ENCODE measurements around the gene KRTAP10-7. TPM values are rescaled to one million over a fixed set of nuclear protein-coding genes. Genes with fewer than 3 reads are reported as not detected.
A peak's percentile ranks its signal among the peaks of the same experiment; 100 is the strongest.

The KRTAP10-7 gene
- total and polyA plus RNA-seq, 9 of the 15 experiments (the other 6 are each of a cell fraction or from before 2014, with no cell fraction given), result not detected

DNA sequence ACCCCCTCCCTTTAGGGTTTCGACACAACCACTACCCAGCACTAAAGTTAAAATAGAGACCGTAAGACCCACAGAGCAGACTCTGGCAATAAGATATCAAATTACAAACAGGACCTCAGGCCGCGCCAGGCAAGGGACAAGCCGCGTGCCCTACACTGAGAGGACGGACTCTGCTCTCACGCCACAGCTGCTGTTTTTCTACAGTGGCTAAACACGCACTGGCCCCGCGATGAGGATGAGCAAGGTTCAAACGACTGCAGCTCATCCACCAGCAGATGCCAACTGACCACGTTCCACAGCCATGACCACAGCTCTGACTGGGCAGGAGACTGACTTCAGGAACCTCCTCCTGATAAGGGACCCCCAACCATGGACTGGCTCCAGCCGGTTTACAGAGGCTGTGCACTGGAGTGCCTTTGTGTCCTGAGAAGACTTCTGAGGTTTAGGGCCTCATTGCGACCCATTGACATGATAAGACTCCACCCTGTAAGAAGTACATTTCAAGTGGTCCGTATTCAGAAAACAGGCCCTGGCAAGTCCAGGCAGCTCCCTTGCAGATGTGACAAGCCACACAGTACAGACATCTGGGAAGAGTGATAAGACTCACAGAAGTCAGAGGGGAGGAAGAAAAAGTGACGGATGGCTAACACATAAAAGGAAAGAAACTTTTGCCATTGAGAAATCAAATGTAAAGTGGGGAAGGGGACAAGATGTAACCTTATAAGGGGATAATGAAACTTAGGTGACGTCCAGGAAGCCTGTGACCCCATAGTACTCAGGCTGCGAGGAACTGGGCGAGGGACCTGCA is 6.6 kb upstream of the KRTAP10-7 start (continued):
- TF ChIP-seq, protein P1, sequence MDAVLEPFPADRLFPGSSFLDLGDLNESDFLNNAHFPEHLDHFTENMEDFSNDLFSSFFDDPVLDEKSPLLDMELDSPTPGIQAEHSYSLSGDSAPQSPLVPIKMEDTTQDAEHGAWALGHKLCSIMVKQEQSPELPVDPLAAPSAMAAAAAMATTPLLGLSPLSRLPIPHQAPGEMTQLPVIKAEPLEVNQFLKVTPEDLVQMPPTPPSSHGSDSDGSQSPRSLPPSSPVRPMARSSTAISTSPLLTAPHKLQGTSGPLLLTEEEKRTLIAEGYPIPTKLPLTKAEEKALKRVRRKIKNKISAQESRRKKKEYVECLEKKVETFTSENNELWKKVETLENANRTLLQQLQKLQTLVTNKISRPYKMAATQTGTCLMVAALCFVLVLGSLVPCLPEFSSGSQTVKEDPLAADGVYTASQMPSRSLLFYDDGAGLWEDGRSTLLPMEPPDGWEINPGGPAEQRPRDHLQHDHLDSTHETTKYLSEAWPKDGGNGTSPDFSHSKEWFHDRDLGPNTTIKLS (IDR thresholded peaks at IDR 0.05; ENCODE audit: borderline replicate concordance, low read depth), result peak; percentile 60; the same call in 1 of the 2 replicates
- no peak for TF ChIP-seq HDGF (IDR thresholded peaks at IDR 0.05)
- TF ChIP-seq, protein P2, sequence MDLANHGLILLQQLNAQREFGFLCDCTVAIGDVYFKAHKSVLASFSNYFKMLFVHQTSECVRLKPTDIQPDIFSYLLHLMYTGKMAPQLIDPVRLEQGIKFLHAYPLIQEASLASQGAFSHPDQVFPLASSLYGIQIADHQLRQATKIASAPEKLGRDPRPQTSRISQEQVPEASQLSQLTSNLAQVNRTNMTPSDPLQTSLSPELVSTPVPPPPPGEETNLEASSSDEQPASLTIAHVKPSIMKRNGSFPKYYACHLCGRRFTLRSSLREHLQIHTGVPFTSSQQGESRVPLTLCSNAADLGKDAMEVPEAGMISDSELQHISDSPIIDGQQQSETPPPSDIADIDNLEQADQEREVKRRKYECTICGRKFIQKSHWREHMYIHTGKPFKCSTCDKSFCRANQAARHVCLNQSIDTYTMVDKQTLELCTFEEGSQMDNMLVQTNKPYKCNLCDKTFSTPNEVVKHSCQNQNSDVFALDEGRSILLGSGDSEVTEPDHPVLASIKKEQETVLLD (IDR thresholded peaks at IDR 0.05), result no peak
- TF ChIP-seq EP400 (IDR thresholded peaks at IDR 0.05), result peak; percentile 65; the same call in 1 of the 2 replicates
- no peak for TF ChIP-seq NFXL1 (CRISPR knock-in tag; IDR thresholded peaks at IDR 0.05)
- TF ChIP-seq MTA3 (IDR thresholded peaks at IDR 0.05; ENCODE audit: borderline replicate concordance), result peak; percentile 86
- TF ChIP-seq TFAP4 (CRISPR knock-in tag; IDR thresholded peaks at IDR 0.05; ENCODE audit: borderline replicate concordance), result peak; percentile 49; the same call in 1 of the 2 replicates
- no peak for TF ChIP-seq ELF4 (CRISPR knock-in tag; IDR thresholded peaks at IDR 0.05)
- no peak for TF ChIP-seq CEBPG (CRISPR knock-in tag; IDR thresholded peaks at IDR 0.05)
- peak in 1 of 2 experiments; percentile 64; a peak in 1 of 4 replicates for TF ChIP-seq CEBPG (tag; conservative IDR thresholded peaks at IDR 0.05 in 1 of 2, IDR thresholded peaks at IDR 0.05 in 1 of 2)
- peak; percentile 45; the same call in 1 of the 2 replicates for TF ChIP-seq ZEB2 (IDR thresholded peaks at IDR 0.05)
- no peak for TF ChIP-seq TEAD1 (CRISPR knock-in tag; IDR thresholded peaks at IDR 0.05)
- peak; percentile 93 for TF ChIP-seq KLF16 (IDR thresholded peaks at IDR 0.05)
- peak; percentile 86 for TF ChIP-seq ZKSCAN8 (CRISPR knock-in tag; IDR thresholded peaks at IDR 0.05)
- no peak for TF ChIP-seq ELK3 (CRISPR knock-in tag; IDR thresholded peaks at IDR 0.05)
- peak; percentile 76; the same call in 1 of the 2 replicates for TF ChIP-seq ATF7 (IDR thresholded peaks at IDR 0.05)
- TF ChIP-seq RBFOX2 (IDR thresholded peaks at IDR 0.05; ENCODE audit: low read depth, low read length), result no peak
- TF ChIP-seq, protein P3, sequence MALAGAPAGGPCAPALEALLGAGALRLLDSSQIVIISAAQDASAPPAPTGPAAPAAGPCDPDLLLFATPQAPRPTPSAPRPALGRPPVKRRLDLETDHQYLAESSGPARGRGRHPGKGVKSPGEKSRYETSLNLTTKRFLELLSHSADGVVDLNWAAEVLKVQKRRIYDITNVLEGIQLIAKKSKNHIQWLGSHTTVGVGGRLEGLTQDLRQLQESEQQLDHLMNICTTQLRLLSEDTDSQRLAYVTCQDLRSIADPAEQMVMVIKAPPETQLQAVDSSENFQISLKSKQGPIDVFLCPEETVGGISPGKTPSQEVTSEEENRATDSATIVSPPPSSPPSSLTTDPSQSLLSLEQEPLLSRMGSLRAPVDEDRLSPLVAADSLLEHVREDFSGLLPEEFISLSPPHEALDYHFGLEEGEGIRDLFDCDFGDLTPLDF (CRISPR knock-in tag; IDR thresholded peaks at IDR 0.05), result 0 out of 2 replicates have a peak, but pooled peaks have one; percentile 26
- TF ChIP-seq PHB (CRISPR knock-in tag; IDR thresholded peaks at IDR 0.05), result peak; percentile 44; the same call in 1 of the 2 replicates
- TF ChIP-seq CBFA2T2 (conservative IDR thresholded peaks at IDR 0.05), result peak; percentile 94
- TF ChIP-seq, protein P4, sequence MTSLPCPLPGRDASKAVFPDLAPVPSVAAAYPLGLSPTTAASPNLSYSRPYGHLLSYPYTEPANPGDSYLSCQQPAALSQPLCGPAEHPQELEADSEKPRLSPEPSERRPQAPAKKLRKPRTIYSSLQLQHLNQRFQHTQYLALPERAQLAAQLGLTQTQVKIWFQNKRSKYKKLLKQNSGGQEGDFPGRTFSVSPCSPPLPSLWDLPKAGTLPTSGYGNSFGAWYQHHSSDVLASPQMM (CRISPR knock-in tag; IDR thresholded peaks at IDR 0.05), result no peak
- TF ChIP-seq CBFA2T3 (IDR thresholded peaks at IDR 0.05), result peak; percentile 97
- TF ChIP-seq HDAC2 (IDR thresholded peaks at IDR 0.05), result peak; percentile 75
